Measurements from ENCODE around the gene PTPRU.

PTPRU gene

DNA sequence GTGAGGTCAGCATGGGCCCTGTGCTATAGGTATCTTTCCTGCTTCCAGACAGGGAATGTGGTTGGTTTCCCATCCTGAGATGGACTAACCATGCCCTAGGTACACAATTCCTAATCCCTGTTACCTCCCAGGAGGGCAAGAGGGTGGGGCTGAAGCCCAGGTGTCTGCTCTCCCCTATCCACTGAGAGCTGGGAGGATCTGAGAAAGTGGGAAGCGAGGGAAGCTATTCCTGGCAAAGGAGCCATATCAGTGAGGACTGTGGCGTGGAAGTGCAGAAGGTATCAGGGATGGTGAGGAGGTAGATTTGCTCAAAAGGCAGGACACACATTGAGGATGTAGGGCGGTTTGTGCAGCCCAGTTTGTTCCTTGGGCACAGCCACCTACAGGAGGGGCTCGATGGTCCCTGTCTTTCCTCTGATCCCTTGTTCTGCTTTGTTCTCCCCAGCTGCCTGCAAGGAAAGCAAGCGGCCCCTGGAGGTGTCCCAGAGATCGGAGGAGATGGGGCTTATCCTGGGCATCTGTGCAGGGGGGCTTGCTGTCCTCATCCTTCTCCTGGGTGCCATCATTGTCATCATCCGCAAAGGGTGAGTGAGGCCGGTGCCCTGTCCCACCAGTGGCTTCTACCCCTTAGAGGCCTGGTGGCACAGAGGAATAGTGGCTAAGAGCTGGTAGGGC is 48.1 kb downstream of the PTPRU start:
- Histone ChIP-seq H3K36me3 (peaks cover 8% of the 10 kb centered on the region), H3K27ac (no peak overlapping the region), H3K4me3 (ENCODE audit: low read depth, low read length) (no peak overlapping the region), H3K9me3 (ENCODE audit: severe bottlenecking) (no peaks in the 10 kb centered on the region), H3K27me3 (ENCODE audit: insufficient read depth, low read depth, severe bottlenecking) (no peaks in the 10 kb centered on the region)
- DNase-seq: no peak
- TF ChIP-seq, protein P1, sequence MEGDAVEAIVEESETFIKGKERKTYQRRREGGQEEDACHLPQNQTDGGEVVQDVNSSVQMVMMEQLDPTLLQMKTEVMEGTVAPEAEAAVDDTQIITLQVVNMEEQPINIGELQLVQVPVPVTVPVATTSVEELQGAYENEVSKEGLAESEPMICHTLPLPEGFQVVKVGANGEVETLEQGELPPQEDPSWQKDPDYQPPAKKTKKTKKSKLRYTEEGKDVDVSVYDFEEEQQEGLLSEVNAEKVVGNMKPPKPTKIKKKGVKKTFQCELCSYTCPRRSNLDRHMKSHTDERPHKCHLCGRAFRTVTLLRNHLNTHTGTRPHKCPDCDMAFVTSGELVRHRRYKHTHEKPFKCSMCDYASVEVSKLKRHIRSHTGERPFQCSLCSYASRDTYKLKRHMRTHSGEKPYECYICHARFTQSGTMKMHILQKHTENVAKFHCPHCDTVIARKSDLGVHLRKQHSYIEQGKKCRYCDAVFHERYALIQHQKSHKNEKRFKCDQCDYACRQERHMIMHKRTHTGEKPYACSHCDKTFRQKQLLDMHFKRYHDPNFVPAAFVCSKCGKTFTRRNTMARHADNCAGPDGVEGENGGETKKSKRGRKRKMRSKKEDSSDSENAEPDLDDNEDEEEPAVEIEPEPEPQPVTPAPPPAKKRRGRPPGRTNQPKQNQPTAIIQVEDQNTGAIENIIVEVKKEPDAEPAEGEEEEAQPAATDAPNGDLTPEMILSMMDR (IDR thresholded peaks at IDR 0.05; ENCODE audit: low read depth, low read length): no peak

DNA sequence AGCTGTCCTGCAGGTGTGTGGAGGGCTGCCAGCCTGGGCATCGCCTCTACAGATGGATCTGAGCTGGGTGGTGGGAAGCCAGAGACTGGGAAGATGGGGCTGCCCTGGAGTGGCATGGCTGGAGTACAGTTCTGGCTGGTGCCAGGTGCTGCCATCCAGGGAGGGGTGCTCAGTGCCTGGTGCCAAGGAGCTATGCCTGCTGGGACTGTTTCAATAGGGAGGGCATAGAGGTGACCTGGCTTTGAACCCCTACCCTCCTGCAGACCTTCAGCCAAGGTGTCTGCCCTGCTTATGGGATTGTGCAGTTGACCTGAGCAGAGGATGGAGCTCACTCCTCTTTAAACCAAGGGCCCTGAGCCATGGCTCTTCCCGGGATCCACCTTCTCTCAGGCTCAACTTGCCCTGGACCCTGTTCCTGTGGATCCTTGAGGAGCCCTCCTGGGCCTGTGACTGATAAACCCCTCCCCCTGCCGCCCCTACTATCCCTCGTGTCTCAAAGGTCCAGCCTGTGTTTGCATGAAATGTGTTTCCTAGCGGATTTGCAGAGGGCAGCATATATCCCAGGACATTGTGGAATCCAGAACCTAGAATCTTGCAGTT is 48.7 kb downstream of the PTPRU start:
- peaks cover 8% of the 10 kb centered on the region for H3K36me3 ChIP-seq
- H3K9me3 ChIP-seq (ENCODE audit: severe bottlenecking): no peaks in the 10 kb centered on the region
- no peak for DNase-seq
- no peaks in the 10 kb centered on the region for H3K27me3 ChIP-seq (ENCODE audit: insufficient read depth, low read depth, severe bottlenecking)
- no peak overlapping the region for H3K4me3 ChIP-seq (ENCODE audit: low read depth, low read length)
- TF ChIP-seq, protein P1 (IDR thresholded peaks at IDR 0.05; ENCODE audit: low read depth, low read length): no peak
- no peak overlapping the region for H3K27ac ChIP-seq

DNA sequence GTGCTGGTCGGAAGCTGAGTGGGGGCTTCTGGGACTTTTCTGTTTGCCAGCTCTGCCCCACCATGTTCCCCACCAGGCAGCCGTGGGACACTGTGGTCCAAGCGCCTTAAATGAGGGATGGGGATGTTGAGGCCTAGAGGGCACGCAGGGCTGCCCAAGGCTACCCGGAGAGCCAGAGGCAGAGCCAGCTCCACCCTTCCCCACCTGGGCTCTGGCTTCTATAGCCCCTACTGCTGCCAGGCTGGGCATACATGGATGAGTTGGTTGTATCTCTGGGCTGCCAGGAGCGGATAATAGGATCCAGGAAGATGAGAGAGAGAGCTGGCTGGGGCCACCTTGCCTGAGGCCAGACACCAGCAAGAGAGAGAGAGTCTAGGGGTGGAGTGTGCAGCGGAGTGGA is 49.4 kb downstream of the PTPRU start:
- TF ChIP-seq, protein P1 (IDR thresholded peaks at IDR 0.05; ENCODE audit: low read depth, low read length): no peak
- no peaks in the 10 kb centered on the region for H3K27me3 ChIP-seq (ENCODE audit: insufficient read depth, low read depth, severe bottlenecking)
- no peak overlapping the region for H3K4me3 ChIP-seq (ENCODE audit: low read depth, low read length)
- H3K9me3 ChIP-seq (ENCODE audit: severe bottlenecking): no peaks in the 10 kb centered on the region
- H3K36me3 ChIP-seq: peaks cover 2% of the 10 kb centered on the region; the same call in 1 of the 2 replicates
- no peak for DNase-seq
- no peak overlapping the region for H3K27ac ChIP-seq

- peaks cover 2% of the 10 kb centered on the region; the same call in 1 of the 2 replicates for H3K36me3 ChIP-seq
- no peaks in the 10 kb centered on the region for H3K9me3 ChIP-seq (ENCODE audit: severe bottlenecking)
- H3K4me3 ChIP-seq (ENCODE audit: low read depth, low read length): no peak overlapping the region
- no peak for DNase-seq
- no peaks in the 10 kb centered on the region for H3K27me3 ChIP-seq (ENCODE audit: insufficient read depth, low read depth, severe bottlenecking)
- no peak overlapping the region for H3K27ac ChIP-seq
- TF ChIP-seq, protein P1 (IDR thresholded peaks at IDR 0.05; ENCODE audit: low read depth, low read length): no peak
Measured at GRCh38 chr1:29286194-29286767, 50.0 kb downstream of the PTPRU start.

DNA sequence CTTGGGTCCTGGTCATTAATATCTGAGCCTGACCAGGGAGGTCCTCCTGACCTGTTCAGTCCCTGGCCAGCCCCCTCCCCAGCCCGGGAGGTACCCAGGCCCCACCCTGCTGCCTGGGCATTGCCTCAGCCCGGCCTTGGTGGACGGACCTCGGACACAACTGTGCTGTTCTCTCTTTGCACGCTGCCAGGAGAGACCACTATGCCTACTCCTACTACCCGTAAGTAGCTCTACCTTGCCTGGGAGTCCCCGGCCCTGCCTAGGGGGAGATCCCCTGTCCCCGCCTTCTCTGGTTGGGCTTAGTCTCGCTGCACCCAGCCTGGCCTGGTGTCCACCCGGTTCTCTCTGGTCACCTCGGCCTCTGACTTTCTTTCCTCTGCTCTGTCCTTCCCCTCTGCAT is 53.2 kb downstream of the PTPRU start:
- no peak for DNase-seq
- no peaks in the 10 kb centered on the region for H3K27me3 ChIP-seq (ENCODE audit: insufficient read depth, low read depth, severe bottlenecking)
- peaks cover 7% of the 10 kb centered on the region for H3K36me3 ChIP-seq
- no peak overlapping the region for H3K27ac ChIP-seq
- TF ChIP-seq, protein P1 (IDR thresholded peaks at IDR 0.05; ENCODE audit: low read depth, low read length): no peak
- no peaks in the 10 kb centered on the region for H3K9me3 ChIP-seq (ENCODE audit: severe bottlenecking)
- no peak overlapping the region for H3K4me3 ChIP-seq (ENCODE audit: low read depth, low read length)
